GM18951 (cell line): ENCODE results near the gene COMTD1.
A peak's percentile ranks its signal among the peaks of the same experiment; 100 is the strongest.
"Not testable (repeated sequence)": the region's sequence is repeated elsewhere in the genome, so short reads cannot be mapped to it uniquely, and the experiment has no call there.

ENCODE experiments used
- POLR2A ChIP-seq: IDR thresholded peaks from 4 replicates; pipeline ENCODE4 v1.6.1; 2011; ENCODE audit warnings: mild to moderate bottlenecking; ENCODE audit not compliant: insufficient read length, insufficient read depth; ENCODE audit errors: extremely low read depth
- in situ Hi-C: fragments of 300-500 bp; cut with MboI; formaldehyde crosslinking; loops from one replicate; pipeline ENCODE4 v1.12.0; 2022; ENCODE audit warnings: low sequenced_read_pairs, mixed read lengths, inconsistent platforms; ENCODE audit not compliant: unreplicated experiment

COMTD1 gene

GRCh38 chr10:75226095-75226494 is 9.7 kb downstream of the COMTD1 start:
- in situ Hi-C loops, result loop anchor here (25.0 kb wide), 1 partner anchor 964 kb away; no protein-coding TSS in a partner anchor
- no peak for TF ChIP-seq POLR2A

- no peak for TF ChIP-seq POLR2A
- in situ Hi-C loops, result no loop called here
These were observed 12.2 kb downstream of the COMTD1 start for GRCh38 chr10:75223507-75223906.

GRCh38 chr10:75221492-75221891 is 14.3 kb downstream of the COMTD1 start:
- in situ Hi-C loops, result not testable (repeated sequence)

GRCh38 chr10:75220274-75220673 is 15.5 kb downstream of the COMTD1 start:
- in situ Hi-C loops, result no loop called here
- TF ChIP-seq POLR2A, result no peak

GRCh38 chr10:75212343-75212742 is 23.4 kb downstream of the COMTD1 start:
- in situ Hi-C loops, result no loop called here
- TF ChIP-seq POLR2A, result no peak

- in situ Hi-C loops, result no loop called here
- no peak for TF ChIP-seq POLR2A
These were observed 24.6 kb downstream of the COMTD1 start for GRCh38 chr10:75211007-75211691.

- TF ChIP-seq POLR2A, result peak; percentile 77
- in situ Hi-C loops, result no loop called here
These were observed 25.3 kb downstream of the COMTD1 start, which contains the start of gene VDAC2 for GRCh38 chr10:75210282-75211006. Gene VDAC2 (plus strand): TSS chr10:75210796. CDS start chr10:75211159, 363 bp downstream.

- in situ Hi-C loops, result no loop called here
- no peak for TF ChIP-seq POLR2A
These were observed 25.9 kb downstream of the COMTD1 start for GRCh38 chr10:75209921-75210281.

GRCh38 chr10:75209086-75209920 is 26.5 kb downstream of the COMTD1 start:
- in situ Hi-C loops, result no loop called here
- no peak for TF ChIP-seq POLR2A

- in situ Hi-C loops, result no loop called here
- TF ChIP-seq POLR2A, result no peak
These were observed 27.6 kb downstream of the COMTD1 start for GRCh38 chr10:75208181-75208580.

GRCh38 chr10:75207857-75208144 is 28.0 kb downstream of the COMTD1 start:
- no peak for TF ChIP-seq POLR2A
- in situ Hi-C loops, result no loop called here

GRCh38 chr10:75207079-75207856 is 28.5 kb downstream of the COMTD1 start:
- in situ Hi-C loops, result no loop called here
- no peak for TF ChIP-seq POLR2A

- in situ Hi-C loops, result not testable (repeated sequence)
These were observed 29.1 kb downstream of the COMTD1 start for GRCh38 chr10:75206638-75207037.
